ENCODE results near the gene OR13J1.

Gene OR13J1

GRCh38 chr9:35859310-35859989, 10.8 kb downstream of the OR13J1 start:
- DNase-seq = peak in 13 of 58 donors; percentile 8 to 54 (median 26)

GRCh38 chr9:35858458-35858857, 11.7 kb downstream of the OR13J1 start:
- DNase-seq = no peak

- DNase-seq = no peak
These were observed 13.3 kb downstream of the OR13J1 start for GRCh38 chr9:35856882-35857281.

GRCh38 chr9:35856206-35856605, 14.0 kb downstream of the OR13J1 start:
- DNase-seq = no peak

- DNase-seq = no peak
These were observed 16.0 kb downstream of the OR13J1 start for GRCh38 chr9:35854091-35854762.

- DNase-seq = no peak
These were observed 17.0 kb downstream of the OR13J1 start for GRCh38 chr9:35852876-35853865.

GRCh38 chr9:35852267-35852815, 17.9 kb downstream of the OR13J1 start:
- DNase-seq = no peak

- peak in 29 of 58 donors; percentile 11 to 82 (median 43) for DNase-seq
These were observed 22.2 kb downstream of the OR13J1 start for GRCh38 chr9:35847792-35848572.

- no peak for DNase-seq
These were observed 24.1 kb downstream of the OR13J1 start for GRCh38 chr9:35845824-35846771.

GRCh38 chr9:35844628-35845270, 25.5 kb downstream of the OR13J1 start:
- DNase-seq = peak in 21 of 58 donors; percentile 6 to 71 (median 19)

- DNase-seq = no peak
These were observed 27.4 kb downstream of the OR13J1 start for GRCh38 chr9:35842795-35843194.

- DNase-seq = no peak
These were observed 28.0 kb downstream of the OR13J1 start for GRCh38 chr9:35842020-35842745.

GRCh38 chr9:35841645-35841900, 28.6 kb downstream of the OR13J1 start:
- DNase-seq = no peak

- DNase-seq = no peak
These were observed 29.1 kb downstream of the OR13J1 start for GRCh38 chr9:35840881-35841644.

- DNase-seq = no peak
These were observed 30.3 kb downstream of the OR13J1 start for GRCh38 chr9:35839926-35840325.

GRCh38 chr9:35836595-35836994, 33.6 kb downstream of the OR13J1 start:
- no peak for DNase-seq

- no peak for DNase-seq
These were observed 34.4 kb downstream of the OR13J1 start for GRCh38 chr9:35835766-35836165.

- DNase-seq = no peak
These were observed 35.0 kb downstream of the OR13J1 start for GRCh38 chr9:35835216-35835632.
